ENCODE data around the gene BLOC1S5. TPM values are rescaled to one million over a fixed set of nuclear protein-coding genes. Genes with fewer than 3 reads are reported as not detected.

BLOC1S5 gene, protein sequence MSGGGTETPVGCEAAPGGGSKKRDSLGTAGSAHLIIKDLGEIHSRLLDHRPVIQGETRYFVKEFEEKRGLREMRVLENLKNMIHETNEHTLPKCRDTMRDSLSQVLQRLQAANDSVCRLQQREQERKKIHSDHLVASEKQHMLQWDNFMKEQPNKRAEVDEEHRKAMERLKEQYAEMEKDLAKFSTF
- 10.8 TPM for total RNA-seq
- long read RNA-seq, transcript BLOC1S5-202 (5 exons, 2,684 nt): major isoform, 14 of 15 reads
- long read RNA-seq, partial matches to known transcripts: 0 of 15 reads
- long read RNA-seq, other reads (novel, unspliced or antisense): 0 of 15 reads

DNA sequence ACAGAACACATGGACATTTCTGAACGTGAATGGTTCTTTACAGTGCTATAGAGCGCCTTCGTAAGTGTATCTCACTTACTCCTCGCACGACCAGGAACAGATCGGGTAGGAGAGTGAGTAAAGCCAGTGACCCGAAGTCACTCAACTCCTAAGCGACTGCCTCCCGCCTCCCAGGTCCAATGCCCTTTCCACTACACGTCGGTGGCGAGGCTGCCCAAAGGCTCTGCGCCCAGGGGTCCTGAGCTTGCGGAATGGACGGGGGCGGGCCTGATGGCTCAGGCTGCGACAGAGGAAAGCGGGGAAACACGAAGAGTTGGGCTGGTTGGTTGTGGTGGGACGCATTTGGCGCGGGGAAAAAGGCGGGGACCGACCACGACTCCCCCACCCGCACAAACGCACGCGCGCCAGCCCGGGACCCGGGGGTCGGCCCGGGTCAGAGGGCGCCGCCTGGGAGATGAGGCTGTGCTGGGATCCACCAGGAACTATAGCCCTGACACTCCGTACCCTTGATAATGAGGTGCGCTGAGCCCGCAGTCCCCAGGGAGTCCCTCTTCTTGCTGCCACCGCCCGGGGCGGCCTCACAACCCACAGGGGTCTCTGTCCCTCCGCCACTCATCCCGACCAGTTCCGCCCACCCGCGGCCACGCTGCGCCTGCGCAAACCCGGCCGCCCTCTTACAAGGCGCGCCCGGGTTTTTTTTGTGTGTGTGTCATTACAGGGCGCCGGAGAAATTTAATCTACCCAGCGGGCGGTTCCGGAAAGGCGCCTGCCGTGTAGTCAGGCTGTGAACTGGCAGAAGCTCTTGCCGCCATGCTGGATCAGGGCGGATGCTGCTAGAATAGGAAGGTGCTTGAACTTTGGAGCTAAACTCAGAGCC is at the start of gene BLOC1S5:
TSS of gene BLOC1S5 (minus strand) at position 629 of the 877 bp plus-strand sequence. CDS start at position 616, 13 bp downstream.
- DNase-seq (ENCODE audit: low spot score): peak; percentile 97
- intact Hi-C loops (cut with DNase I): loop anchor here (5.0 kb wide), 1 partner anchor 152 kb away; the partner anchor contains the start of gene TXNDC5

DNA sequence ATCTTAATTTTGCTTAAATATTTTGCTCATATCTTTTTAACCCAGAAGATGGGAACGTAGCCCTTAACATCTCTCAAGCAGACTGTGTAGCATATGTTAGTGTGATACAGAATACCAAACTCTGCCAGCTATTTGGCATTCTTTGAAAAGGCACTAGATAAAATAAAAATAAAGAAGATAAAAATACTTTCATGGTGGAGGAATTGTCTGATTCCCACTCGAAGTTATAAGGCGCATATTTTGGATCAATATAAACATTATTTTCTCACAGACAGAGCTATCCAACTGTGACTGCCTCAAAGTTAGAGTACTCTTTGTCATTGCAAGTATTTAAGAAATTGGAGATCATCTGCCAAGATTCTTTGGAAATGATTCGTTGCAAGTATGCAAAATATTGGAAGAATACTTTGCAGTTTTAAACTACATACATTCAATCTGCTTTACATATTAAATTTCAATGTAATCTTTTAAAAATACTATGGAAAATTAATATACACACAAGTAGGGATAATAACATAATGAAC is 49.0 kb upstream of the BLOC1S5 start:
- intact Hi-C loops (cut with DNase I): no loop called here
- DNase-seq (ENCODE audit: low spot score): no peak

DNA sequence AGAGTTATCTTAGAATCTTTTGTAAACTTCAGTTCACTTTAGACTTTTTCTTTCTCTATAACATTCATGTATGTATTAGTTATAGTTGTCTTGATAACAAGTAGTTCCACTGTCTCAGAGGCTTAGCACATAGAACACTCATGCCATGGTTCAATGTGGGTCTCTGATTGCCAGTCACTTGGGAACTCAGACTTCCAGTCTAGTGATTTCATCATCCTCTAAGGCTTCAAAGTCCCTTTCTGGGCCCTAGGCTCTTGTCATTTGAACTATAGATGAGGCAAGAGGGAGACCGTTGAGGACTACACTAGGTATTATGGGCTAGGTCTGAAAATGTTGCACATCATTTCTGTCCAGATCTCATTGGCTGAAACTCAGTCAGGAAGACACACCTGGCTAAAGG is 46.5 kb upstream of the BLOC1S5 start:
- DNase-seq (ENCODE audit: low spot score): no peak
- intact Hi-C loops (cut with DNase I): no loop called here

DNA sequence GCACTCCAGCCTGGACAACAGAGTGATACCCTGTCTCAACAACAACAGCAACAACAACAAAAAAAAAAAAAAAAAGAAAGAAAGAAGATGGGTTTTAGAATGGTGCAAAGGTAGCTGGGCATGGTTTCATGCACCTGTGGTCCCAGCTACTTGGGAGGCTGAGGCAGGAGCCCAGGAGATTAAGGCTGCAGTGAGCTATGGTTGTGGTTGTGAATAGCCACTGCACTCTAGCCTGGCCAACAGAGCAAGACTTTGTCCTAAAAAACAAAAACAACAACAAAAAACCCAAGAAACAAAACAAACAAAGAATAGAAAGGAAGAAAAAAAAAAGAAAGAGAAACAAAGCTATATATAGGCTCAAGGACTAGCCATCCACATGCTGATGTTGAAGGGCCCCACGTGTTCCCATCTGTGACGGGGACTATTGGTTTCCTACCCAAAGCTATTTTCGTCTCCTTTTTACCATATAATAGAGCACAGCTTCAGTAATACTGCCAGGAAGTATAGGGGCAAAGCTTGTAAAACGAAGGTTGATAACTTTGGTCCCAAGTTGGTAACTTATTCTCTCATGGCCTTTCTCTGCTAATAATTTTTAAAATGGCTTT is 46.0 kb upstream of the BLOC1S5 start:
- no peak for DNase-seq (ENCODE audit: low spot score)
- intact Hi-C loops (cut with DNase I): no loop called here

DNA sequence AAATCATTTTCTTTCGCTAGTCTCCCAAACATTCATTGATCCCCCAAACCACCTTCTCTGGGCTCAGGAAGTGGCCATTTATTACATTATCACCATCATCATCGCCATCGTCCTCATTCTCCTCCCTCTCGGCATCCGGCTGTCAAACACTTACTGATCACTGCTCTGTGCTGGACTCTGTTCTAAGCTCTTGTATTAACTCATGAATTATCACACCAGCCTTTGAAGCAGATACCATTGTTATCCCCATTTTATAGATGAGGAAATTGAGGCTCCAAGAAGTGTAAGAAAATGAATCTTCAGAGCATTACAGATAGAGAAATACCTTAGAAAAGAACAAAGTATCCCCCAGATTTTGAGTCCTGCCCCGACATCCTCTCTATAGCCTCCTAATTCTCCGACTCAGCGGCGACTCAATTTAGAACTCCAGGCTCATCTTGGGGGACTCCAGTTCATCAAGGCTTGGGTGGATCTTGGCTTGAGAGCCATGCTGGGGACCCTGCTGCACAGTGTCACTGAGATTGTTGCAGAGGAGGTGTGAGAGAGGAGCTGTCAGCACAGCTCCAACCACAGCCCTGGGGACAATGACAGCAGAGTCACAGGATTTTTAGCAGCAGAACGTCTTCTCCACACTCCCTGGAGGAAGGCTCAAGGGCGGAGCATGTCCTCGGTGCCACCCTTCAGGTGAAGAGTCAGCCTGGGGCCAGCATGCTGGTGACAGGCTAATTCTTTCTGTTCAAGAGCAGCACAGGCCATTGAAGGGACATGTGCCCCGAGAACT is 44.8 kb upstream of the BLOC1S5 start:
- no peak for DNase-seq (ENCODE audit: low spot score)
- intact Hi-C loops (cut with DNase I): no loop called here

DNA sequence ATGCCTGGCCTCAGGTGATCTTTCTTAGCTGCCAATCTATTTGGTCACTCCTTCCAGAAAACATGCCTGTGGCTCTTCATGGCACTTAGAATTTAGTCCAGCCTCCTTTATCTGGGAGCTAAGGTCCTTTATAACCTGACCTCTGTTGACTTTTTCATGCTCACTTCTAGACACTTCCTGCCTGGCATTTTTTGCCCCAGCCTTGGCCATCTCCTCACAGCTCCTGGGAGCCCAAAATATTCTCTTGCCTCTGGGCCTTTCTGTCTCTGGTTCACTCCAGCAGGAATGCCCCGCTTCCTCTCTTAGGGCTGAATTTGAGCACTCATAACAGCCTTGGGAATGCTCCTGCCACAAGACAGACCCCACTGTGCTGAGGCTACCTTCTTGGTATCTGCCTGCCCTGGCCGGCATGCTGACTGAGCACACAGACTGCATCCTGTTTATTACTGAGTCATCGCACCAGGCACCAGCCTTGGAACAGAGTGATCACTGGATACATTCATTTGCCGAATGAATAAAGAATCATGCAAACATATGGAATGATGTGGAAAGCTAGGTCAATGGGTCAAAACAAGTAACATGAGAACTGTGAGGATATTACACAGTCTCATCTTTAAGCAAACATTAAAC is 44.0 kb upstream of the BLOC1S5 start:
- intact Hi-C loops (cut with DNase I): no loop called here
- no peak for DNase-seq (ENCODE audit: low spot score)

DNA sequence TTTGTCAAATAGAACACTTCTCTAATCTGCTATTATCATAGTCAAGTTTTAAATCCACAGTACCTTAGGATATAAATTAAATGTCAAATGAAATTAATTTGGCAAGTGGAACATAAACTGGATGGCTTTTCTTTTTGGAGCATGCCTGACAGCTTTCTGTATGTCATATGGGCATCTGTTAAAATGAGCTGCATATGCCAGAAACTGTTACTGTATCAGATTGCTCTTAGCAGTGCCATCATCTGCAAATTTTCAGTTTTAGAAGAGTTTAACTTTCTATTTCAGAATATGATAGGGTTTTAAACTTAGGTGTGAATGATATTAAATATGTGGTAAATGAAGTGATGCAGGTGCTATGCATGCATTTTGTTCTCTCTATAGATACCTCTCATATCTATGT is 41.6 kb upstream of the BLOC1S5 start:
- no peak for DNase-seq (ENCODE audit: low spot score)
- intact Hi-C loops (cut with DNase I): no loop called here

DNA sequence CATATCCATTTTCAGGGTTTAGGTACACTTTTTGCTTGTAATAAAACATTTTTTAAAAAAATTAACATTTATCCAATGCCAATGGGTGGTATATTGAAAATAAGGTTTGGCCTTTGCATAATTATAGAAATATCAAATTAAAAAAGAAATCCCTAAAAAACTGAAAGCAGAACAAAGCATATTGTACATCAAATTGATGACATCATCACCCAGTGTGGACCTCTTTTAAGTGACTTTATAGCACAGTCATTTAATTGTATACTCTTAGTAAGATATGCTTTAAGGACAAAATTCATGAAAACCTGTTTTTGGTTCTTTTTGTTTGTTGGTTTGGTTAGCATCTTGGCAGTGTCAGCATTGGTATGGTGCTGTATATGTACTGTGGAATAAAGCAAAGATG is 39.5 kb upstream of the BLOC1S5 start:
- intact Hi-C loops (cut with DNase I): loop anchor here (5.0 kb wide), 1 partner anchor 36 kb away; no protein-coding TSS in a partner anchor
- DNase-seq (ENCODE audit: low spot score): no peak

DNA sequence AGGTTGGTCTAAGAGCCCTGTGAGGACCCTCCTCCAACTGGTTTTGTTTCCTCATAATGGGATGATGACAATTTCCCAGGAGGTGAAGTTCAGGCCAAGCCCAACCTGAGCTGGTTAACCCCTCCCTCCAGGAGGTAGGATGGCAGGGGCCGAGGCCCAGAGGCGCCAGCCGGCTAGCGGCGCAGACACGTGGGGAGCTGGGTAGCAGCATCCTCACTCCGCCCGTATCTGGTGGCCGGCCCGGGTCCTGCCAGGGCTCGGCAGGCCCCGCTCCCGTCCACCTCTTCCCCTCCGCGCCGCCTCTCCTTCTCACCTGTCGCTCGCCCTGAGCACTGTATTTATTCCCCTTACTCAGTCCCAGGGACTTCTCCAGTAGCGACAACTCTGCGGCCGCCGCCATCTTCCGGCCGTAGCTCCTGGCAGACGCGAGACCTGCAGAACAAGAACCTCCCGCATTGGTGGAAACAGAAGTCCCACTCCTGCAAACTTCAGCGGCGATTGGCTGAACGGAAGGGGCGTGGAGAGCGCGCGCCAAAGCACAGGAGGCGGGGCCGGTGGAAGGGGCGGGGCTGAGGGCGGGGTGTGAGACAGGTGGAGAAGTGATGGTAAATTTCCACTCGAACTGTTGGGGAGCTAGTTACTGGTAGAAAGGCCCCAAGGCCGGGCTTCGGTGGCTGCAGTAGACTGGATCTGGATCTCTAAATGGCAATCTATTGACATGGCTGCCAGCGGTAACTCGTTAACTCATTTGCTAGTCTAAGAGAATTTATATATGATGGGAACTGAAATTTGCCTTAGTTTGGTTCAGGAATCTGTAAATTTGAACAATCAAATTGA is 38.2 kb upstream of the BLOC1S5 start, which contains the start of gene EEF1E1:
TSS of gene EEF1E1 (minus strand) at position 427 of the 837 bp plus-strand sequence. CDS start at position 400, 27 bp downstream.
- intact Hi-C loops (cut with DNase I): loop anchor here (5.0 kb wide), 1 partner anchor 35 kb away; no protein-coding TSS in a partner anchor
- peak; percentile 97 for DNase-seq (ENCODE audit: low spot score)

DNA sequence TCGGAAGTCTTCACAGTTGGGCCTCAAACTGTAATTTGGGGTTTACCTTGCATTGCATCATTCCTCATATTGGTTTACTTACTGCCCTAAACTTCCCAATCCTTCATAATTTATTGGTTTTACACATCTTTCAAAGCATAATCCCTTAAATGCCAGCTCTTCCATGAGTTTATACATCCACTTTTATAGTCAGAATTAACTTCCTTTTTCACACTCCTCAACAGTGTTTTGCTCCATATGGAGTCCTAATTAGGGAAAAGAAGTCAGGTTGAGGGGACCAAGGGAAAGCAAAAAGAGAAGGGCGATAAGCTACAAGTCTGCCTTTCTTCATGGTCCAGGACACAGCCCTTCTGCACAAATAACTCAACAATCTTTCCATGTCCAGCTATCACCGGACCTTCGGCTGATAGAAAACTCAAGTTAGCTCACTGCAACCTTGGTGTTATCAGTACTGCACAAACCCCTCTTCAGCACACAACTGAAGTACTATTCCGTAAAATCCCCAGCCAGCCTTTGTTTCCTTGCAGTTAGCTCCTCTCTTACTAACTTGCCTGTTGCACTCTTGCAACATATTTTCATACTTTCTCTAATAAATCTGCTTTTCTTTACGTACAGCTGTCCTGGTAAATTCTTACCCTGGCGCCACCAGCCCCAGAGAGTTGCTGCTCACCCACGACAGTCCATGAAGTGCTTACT is 36.1 kb upstream of the BLOC1S5 start:
- intact Hi-C loops (cut with DNase I): loop anchor here (5.0 kb wide), 1 partner anchor 33 kb away; no protein-coding TSS in a partner anchor
- DNase-seq (ENCODE audit: low spot score): no peak

DNA sequence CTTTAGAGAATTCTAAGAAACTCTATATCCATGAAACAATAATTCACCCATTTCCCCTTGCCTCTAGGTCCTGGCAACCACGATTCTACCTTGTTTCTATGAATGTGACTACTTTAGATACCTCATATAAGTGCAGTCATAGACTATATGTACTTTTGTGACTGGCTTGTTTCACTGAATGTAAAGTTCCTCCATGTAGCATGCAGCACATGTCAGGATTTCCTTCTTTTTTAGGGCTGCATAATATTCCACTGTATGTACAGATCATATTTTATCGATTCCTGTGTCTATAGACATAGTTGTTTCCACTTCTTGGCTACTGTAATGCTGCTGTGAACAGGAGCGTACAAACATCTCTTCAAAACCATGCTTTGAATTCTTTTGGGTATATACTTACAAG is 26.5 kb upstream of the BLOC1S5 start:
- intact Hi-C loops (cut with DNase I): no loop called here

DNA sequence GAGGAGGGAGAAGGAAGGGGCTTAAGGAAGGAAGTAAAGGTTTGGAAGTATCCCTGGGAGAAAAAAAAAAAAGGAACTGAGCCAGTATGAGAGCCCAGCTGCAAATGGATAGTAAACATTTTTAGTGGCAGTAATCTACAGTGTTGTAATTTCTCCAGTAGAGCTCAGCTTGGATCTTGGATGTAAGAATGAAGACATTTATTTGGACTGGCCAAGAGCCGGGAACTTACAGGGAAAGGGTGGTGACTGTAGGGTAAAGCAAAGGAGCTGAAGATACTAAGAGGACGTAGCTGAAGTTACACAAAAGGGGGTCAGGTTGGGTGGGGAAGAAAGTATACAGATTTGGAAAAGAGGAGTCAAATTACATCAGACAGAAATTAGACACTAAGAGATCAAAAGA is 24.7 kb upstream of the BLOC1S5 start:
- intact Hi-C loops (cut with DNase I): loop anchor here (10.0 kb wide), 1 partner anchor 346 kb away; the partner anchor contains the start of gene SLC35B3
- DNase-seq (ENCODE audit: low spot score): no peak

More for the DNA sequence above, 26.5 kb upstream of the BLOC1S5 start:
- no peak for DNase-seq (ENCODE audit: low spot score)

DNA sequence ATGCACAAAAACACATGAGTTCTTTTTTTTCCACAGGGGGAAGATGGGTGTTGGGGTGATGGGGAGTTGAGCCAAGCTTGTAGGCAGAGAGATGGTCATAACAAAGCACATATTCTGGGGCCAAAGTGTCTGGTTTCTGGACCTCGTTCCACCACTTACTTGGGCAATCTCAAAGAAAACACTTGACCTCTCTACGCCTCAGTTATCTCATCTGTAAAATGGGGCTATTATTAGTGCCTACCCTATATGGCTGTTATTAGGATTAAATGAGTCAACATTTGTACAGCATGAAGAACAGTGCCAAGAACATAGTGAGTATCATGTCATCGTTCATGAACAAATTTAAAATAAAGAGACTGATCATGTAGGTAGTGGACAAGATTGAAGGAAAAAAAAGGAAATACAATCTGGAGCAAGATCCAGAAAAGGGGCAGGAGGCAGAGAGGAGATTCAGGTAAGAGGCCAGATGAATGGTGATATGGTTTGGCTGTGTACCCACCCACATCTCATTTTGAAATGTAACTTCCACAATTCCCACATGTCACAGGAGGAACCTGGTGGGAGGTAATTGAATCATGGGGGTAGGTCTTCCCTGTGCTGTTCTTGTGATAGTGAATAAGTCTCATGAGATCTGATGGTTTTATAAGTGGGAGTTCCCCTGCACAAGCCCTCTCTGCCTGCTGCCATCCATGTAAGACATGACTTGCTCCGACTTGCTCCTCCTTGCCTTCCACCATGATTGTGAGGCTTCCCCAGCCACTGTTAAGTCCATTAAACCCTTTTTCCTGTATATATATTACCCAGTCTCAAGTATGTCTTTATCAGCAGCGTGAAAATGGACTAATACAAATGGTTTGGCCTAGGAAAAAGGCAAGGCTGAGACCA is 23.9 kb upstream of the BLOC1S5 start:
- intact Hi-C loops (cut with DNase I): loop anchor here (10.0 kb wide), 1 partner anchor 347 kb away; the partner anchor contains the start of gene SLC35B3

DNA sequence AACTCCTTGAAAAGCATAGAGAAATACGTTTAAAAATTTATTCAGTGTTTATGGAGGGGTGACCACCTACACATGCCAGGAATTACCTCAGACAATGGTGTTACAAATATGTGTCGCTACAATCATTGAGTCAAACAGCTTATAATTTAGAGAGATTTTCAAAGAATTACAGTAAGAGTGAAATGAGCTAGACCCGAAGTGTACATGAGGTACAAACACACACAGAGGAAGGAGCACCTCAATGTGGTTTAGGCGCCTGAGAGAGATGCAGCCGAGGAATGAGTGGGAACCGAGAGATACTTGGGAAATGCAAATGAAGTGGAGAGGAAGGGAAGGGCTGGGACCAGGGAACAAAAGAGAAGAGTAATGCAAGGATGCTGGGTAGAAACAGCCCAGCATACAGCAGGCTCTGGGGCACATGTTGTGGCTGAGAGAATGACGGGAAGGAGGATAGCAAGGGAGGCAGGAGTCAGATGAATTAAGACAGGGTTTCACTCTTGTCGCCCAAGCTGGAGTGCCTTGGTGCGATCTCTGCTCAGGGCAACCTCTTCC is 22.6 kb upstream of the BLOC1S5 start:
- intact Hi-C loops (cut with DNase I): loop anchor here (10.0 kb wide), 1 partner anchor 348 kb away; the partner anchor contains the start of gene SLC35B3
- DNase-seq (ENCODE audit: low spot score): no peak

More for the DNA sequence above, 23.9 kb upstream of the BLOC1S5 start:
- no peak for DNase-seq (ENCODE audit: low spot score)

DNA sequence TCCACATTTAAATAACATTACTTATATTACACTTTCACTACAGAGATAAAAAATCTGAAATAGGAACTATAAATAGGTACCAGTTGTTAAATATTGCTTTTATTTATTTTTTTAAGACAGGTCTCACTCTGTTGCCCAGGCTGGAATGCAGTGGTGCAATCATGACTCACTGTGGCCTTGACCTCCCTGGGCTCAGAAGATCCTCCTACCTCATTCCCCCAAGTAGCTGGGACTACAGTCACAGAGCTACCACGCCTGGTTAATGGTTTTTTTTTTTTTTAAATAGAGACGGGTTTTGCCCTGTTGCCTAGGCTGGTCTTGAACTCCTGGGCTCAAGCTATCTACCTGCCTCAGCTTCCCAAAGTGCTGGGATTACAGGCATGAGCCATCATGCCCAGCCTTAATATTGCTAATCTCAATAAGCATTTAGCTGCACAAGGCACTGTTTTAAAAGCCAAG is 20.9 kb upstream of the BLOC1S5 start:
- DNase-seq (ENCODE audit: low spot score): no peak
- intact Hi-C loops (cut with DNase I): loop anchor here (10.0 kb wide), 1 partner anchor 350 kb away; the partner anchor contains the start of gene SLC35B3

Measured in cardiac septum (tissue), 1 donor.